Activated B cell treated with CpG ODN at 0.5 μM for 24 hours (primary cell): Measurements from ENCODE around the gene HEBP1. TPM values are rescaled to one million over a fixed set of nuclear protein-coding genes. Genes with fewer than 3 reads are reported as not detected.

Experiments used
- ATAC-seq: fragments of 200-7000 bp; cut with Tn5 transposase; one replicate; pipeline ENCODE4 v1.10.0; 2021; ENCODE audit warnings: low read depth, mild to moderate bottlenecking, moderate library complexity
- CTCF ChIA-PET: fragments of 350-600 bp; sonication (Branson Sonifier 250); formaldehyde crosslinking; loops from one replicate; lab custom pipeline; 2021; ENCODE audit warnings: antibody characterized with exemption; lab: Charles Lee
- POLR2A ChIA-PET: fragments of 350-600 bp; sonication (Branson Sonifier 250); formaldehyde crosslinking; loops from one replicate; lab custom pipeline; 2021; ENCODE audit warnings: antibody characterized with exemption; lab: Charles Lee
- DNase-seq: peaks from one replicate; pipeline ENCODE4 v3.0.0; 2022
- H3K27ac Mint-ChIP-seq: one replicate; pipeline ENCODE4 v1.8.0; 2020; ENCODE audit warnings: mixed read lengths
- H3K27me3 Mint-ChIP-seq: one replicate; pipeline ENCODE4 v1.8.0; 2021; ENCODE audit warnings: mixed read lengths
- H3K36me3 Mint-ChIP-seq: one replicate; pipeline ENCODE4 v1.8.0; 2021; ENCODE audit warnings: low read depth, mixed read lengths
- H3K4me1 Mint-ChIP-seq: one replicate; pipeline ENCODE4 v1.8.0; 2021; ENCODE audit warnings: mixed read lengths
- H3K4me3 Mint-ChIP-seq: one replicate; pipeline ENCODE4 v1.8.0; 2020; ENCODE audit warnings: mild to moderate bottlenecking, mixed read lengths
- H3K9me3 Mint-ChIP-seq: one replicate; pipeline ENCODE4 v1.8.0; 2020; ENCODE audit warnings: mixed read lengths
- CTCF ChIP-seq: fragments of 200-600 bp; IDR thresholded peaks from one replicate; pipeline ENCODE4 v1.8.0; 2022; ENCODE audit warnings: antibody characterized with exemption, mild to moderate bottlenecking
- intact Hi-C: fragments of 100-400 bp; cut with micrococcal nuclease; formaldehyde crosslinking; loops from one replicate; pipeline ENCODE4 v1.15.1; 2024
- total RNA-seq: library from RNA; stranded (reverse); gene quantifications from 2 replicates; pipeline ENCODE4 v1.2.3, GENCODE V29; 2022

HEBP1 gene
- total RNA-seq, 1 donor from 2014 or later, result 12.0 TPM

- Mint-ChIP-seq H3K4me3 (no peak overlapping the region), H3K36me3 (no peaks in the 10 kb centered on the region), H3K4me1 (no peaks in the 10 kb centered on the region), H3K9me3 (no peaks in the 10 kb centered on the region), H3K27ac (no peak overlapping the region), H3K27me3 (peaks cover 9% of the 10 kb centered on the region)
- DNase-seq (no peak), ATAC-seq (no peak)
- TF ChIP-seq CTCF, result no peak
- CTCF ChIA-PET, result no interaction called here
- POLR2A ChIA-PET, result no interaction called here
- intact Hi-C loops, result no loop called here
These were observed 70.4 kb downstream of the HEBP1 start for GRCh38 chr12:12929696-12930095.

GRCh38 chr12:12927211-12928079, 72.6 kb downstream of the HEBP1 start:
- H3K27ac Mint-ChIP-seq, result no peak overlapping the region
- no peaks in the 10 kb centered on the region for H3K36me3 Mint-ChIP-seq
- DNase-seq (no peak), ATAC-seq (no peak)
- H3K9me3 Mint-ChIP-seq, result no peaks in the 10 kb centered on the region
- intact Hi-C loops, result no loop called here
- CTCF ChIA-PET, result no interaction called here
- POLR2A ChIA-PET, result no interaction called here
- no peak overlapping the region for H3K4me3 Mint-ChIP-seq
- no peaks in the 10 kb centered on the region for H3K4me1 Mint-ChIP-seq
- H3K27me3 Mint-ChIP-seq, result peaks cover 11% of the 10 kb centered on the region
- no peak for TF ChIP-seq CTCF

- no peak for TF ChIP-seq CTCF
- no peaks in the 10 kb centered on the region for H3K36me3 Mint-ChIP-seq
- DNase-seq (no peak), ATAC-seq (no peak)
- intact Hi-C loops, result no loop called here
- ChIA-PET POLR2A (no interaction called here), CTCF (no interaction called here)
- H3K9me3 Mint-ChIP-seq, result no peaks in the 10 kb centered on the region
- peaks cover 11% of the 10 kb centered on the region for H3K27me3 Mint-ChIP-seq
- no peak overlapping the region for H3K27ac Mint-ChIP-seq
- H3K4me3 Mint-ChIP-seq, result no peak overlapping the region
- H3K4me1 Mint-ChIP-seq, result no peaks in the 10 kb centered on the region
These were observed 73.4 kb downstream of the HEBP1 start for GRCh38 chr12:12926571-12927071.

GRCh38 chr12:12925388-12925787, 74.7 kb downstream of the HEBP1 start:
- Mint-ChIP-seq H3K27me3 (peaks cover 11% of the 10 kb centered on the region), H3K4me1 (no peaks in the 10 kb centered on the region), H3K27ac (no peak overlapping the region), H3K36me3 (no peaks in the 10 kb centered on the region), H3K4me3 (no peak overlapping the region), H3K9me3 (no peaks in the 10 kb centered on the region)
- DNase-seq (no peak), ATAC-seq (no peak)
- CTCF ChIA-PET, result no interaction called here
- intact Hi-C loops, result no loop called here
- POLR2A ChIA-PET, result no interaction called here
- TF ChIP-seq CTCF, result no peak

Other genes starting within 250 kb of the HEBP1 start
- gene APOLD1, start 214.6 kb downstream of the HEBP1 start, total RNA-seq, result 0.75 and 0.81 TPM in 2 replicates
- 97.1 and 98.5 TPM in 2 replicates for gene DDX47, start 186.9 kb downstream of the HEBP1 start, total RNA-seq
- gene GPRC5A, start 108.7 kb downstream of the HEBP1 start, total RNA-seq, result not detected in 2 replicates
- gene GPRC5D, start 48.1 kb downstream of the HEBP1 start, total RNA-seq, result 0.35 and 0.44 TPM in 2 replicates
- gene FAM234B, start 44.1 kb upstream of the HEBP1 start, total RNA-seq, result 4.7 and 6.3 TPM in 2 replicates
- not detected in 2 replicates for gene GSG1, start 103.4 kb upstream of the HEBP1 start, total RNA-seq
- 0.39 TPM in 1 of 2 replicates, not detected in the other for gene EMP1, start 196.5 kb upstream of the HEBP1 start, total RNA-seq